Activated B cell treated with CpG ODN at 0.5 μM for 24 hours (primary cell): ENCODE data around the gene MACF1. TPM values are rescaled to one million over a fixed set of nuclear protein-coding genes. Genes with fewer than 3 reads are reported as not detected.
"Not testable (repeated sequence)": the region's sequence is repeated elsewhere in the genome, so short reads cannot be mapped to it uniquely, and the experiment has no call there.

ENCODE experiments used
- ATAC-seq: fragments of 200-7000 bp; cut with Tn5 transposase; one replicate; pipeline ENCODE4 v1.10.0; 2021; ENCODE audit warnings: low read depth, mild to moderate bottlenecking, moderate library complexity
- CTCF ChIA-PET: fragments of 350-600 bp; sonication (Branson Sonifier 250); formaldehyde crosslinking; loops from one replicate; lab custom pipeline; 2021; ENCODE audit warnings: antibody characterized with exemption; lab: Charles Lee
- POLR2A ChIA-PET: fragments of 350-600 bp; sonication (Branson Sonifier 250); formaldehyde crosslinking; loops from one replicate; lab custom pipeline; 2021; ENCODE audit warnings: antibody characterized with exemption; lab: Charles Lee
- DNase-seq: peaks from one replicate; pipeline ENCODE4 v3.0.0; 2022
- H3K27ac Mint-ChIP-seq: one replicate; pipeline ENCODE4 v1.8.0; 2020; ENCODE audit warnings: mixed read lengths
- H3K27me3 Mint-ChIP-seq: one replicate; pipeline ENCODE4 v1.8.0; 2021; ENCODE audit warnings: mixed read lengths
- H3K36me3 Mint-ChIP-seq: one replicate; pipeline ENCODE4 v1.8.0; 2021; ENCODE audit warnings: low read depth, mixed read lengths
- H3K4me1 Mint-ChIP-seq: one replicate; pipeline ENCODE4 v1.8.0; 2021; ENCODE audit warnings: mixed read lengths
- H3K4me3 Mint-ChIP-seq: one replicate; pipeline ENCODE4 v1.8.0; 2020; ENCODE audit warnings: mild to moderate bottlenecking, mixed read lengths
- H3K9me3 Mint-ChIP-seq: one replicate; pipeline ENCODE4 v1.8.0; 2020; ENCODE audit warnings: mixed read lengths
- CTCF ChIP-seq: fragments of 200-600 bp; IDR thresholded peaks from one replicate; pipeline ENCODE4 v1.8.0; 2022; ENCODE audit warnings: antibody characterized with exemption, mild to moderate bottlenecking
- intact Hi-C: fragments of 100-400 bp; cut with micrococcal nuclease; formaldehyde crosslinking; loops from one replicate; pipeline ENCODE4 v1.15.1; 2024
- total RNA-seq: library from RNA; stranded (reverse); gene quantifications from 2 replicates; pipeline ENCODE4 v1.2.3, GENCODE V29; 2022

MACF1 gene
- total RNA-seq, 1 donor from 2014 or later: 286 TPM

- Mint-ChIP-seq H3K4me3 (no peak overlapping the region), H3K36me3 (no peaks in the 10 kb centered on the region), H3K9me3 (no peaks in the 10 kb centered on the region), H3K27me3 (peaks cover 5% of the 10 kb centered on the region), H3K27ac (no peak overlapping the region), H3K4me1 (no peaks in the 10 kb centered on the region)
- ChIA-PET POLR2A (no interaction called here), CTCF (no interaction called here)
- intact Hi-C loops: no loop called here
- DNase-seq (no peak), ATAC-seq (no peak)
- TF ChIP-seq CTCF: no peak
Observed at GRCh38 chr1:39500862-39501389, 296.4 kb downstream of the MACF1 start.

GRCh38 chr1:39501666-39502065 is 297.2 kb downstream of the MACF1 start:
- POLR2A ChIA-PET: no interaction called here

GRCh38 chr1:39504436-39504835 is 299.9 kb downstream of the MACF1 start:
- POLR2A ChIA-PET, intact Hi-C loops, H3K9me3 Mint-ChIP-seq, H3K27me3 Mint-ChIP-seq, H3K27ac Mint-ChIP-seq, CTCF ChIA-PET, ATAC-seq, H3K4me1 Mint-ChIP-seq, DNase-seq, H3K4me3 Mint-ChIP-seq, H3K36me3 Mint-ChIP-seq: not testable (repeated sequence)

More at GRCh38 chr1:39501666-39502065, 297.2 kb downstream of the MACF1 start:
- CTCF ChIA-PET: no interaction called here
- no peak for TF ChIP-seq CTCF
- ATAC-seq: no peak
- Mint-ChIP-seq H3K4me3 (no peak overlapping the region), H3K4me1 (no peaks in the 10 kb centered on the region), H3K27ac (no peak overlapping the region), H3K36me3 (no peaks in the 10 kb centered on the region), H3K27me3 (peaks cover 2% of the 10 kb centered on the region), H3K9me3 (no peaks in the 10 kb centered on the region)
- DNase-seq: no peak
- intact Hi-C loops: no loop called here

GRCh38 chr1:39505289-39505688 is 300.8 kb downstream of the MACF1 start:
- H3K9me3 Mint-ChIP-seq: no peaks in the 10 kb centered on the region
- no peaks in the 10 kb centered on the region for H3K36me3 Mint-ChIP-seq
- no peak for DNase-seq
- no peak overlapping the region for H3K27ac Mint-ChIP-seq
- no peak for TF ChIP-seq CTCF
- H3K4me3 Mint-ChIP-seq: no peak overlapping the region
- CTCF ChIA-PET: no interaction called here
- intact Hi-C loops: no loop called here
- peaks cover 13% of the 10 kb centered on the region for H3K4me1 Mint-ChIP-seq
- H3K27me3 Mint-ChIP-seq: no peaks in the 10 kb centered on the region
- POLR2A ChIA-PET: no interaction called here
- ATAC-seq: no peak

GRCh38 chr1:39507230-39507928 is 302.9 kb downstream of the MACF1 start:
- no peak overlapping the region for H3K4me3 Mint-ChIP-seq
- no peak overlapping the region for H3K27ac Mint-ChIP-seq
- ATAC-seq (no peak), DNase-seq (no peak)
- H3K9me3 Mint-ChIP-seq: no peaks in the 10 kb centered on the region
- H3K4me1 Mint-ChIP-seq: peaks cover 16% of the 10 kb centered on the region
- CTCF ChIA-PET: no interaction called here
- no peaks in the 10 kb centered on the region for H3K36me3 Mint-ChIP-seq
- no peaks in the 10 kb centered on the region for H3K27me3 Mint-ChIP-seq
- POLR2A ChIA-PET: no interaction called here
- intact Hi-C loops: no loop called here
- no peak for TF ChIP-seq CTCF
